ENCODE results near the gene PRKCZ.

The PRKCZ gene

DNA sequence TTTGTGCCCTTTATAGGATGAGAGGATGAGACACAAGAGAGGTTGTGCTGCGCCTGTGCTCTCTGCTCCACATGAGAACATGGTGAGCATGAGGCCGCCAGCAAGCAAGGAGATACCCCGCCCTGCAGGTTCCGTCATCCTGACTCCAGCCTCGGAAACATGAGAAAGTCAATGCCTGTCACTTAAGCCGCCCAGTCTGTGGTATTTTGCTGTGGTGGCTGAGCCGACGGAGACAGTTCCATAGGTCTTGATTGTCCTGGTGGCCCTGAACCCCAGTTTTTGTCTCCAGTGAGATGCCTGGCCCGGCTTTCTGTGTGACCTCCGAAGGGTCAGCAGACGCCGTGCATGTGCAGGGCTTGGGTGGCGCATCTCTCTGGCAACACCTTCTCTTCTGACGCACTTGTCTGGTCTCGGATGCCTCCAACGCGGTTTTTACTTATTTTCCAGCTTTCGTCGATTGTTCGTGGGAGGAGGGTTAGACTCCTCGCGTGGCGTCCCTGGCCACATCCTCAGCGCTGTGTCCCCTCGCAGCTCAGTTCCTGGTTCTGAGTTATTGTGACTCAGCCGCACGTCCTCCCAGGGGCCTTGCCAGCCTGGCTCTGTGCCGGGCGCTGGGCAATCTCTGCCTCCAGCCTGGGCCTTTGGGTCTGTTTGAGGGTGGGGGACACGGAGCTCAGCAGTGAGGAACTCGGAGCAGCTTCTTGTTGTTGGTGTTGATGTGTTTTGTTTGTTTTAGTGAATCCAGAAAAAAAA is 74.4 kb downstream of the PRKCZ start:
- H3K4me3 ChIP-seq (ENCODE audit: low read depth, low read length) = no peak overlapping the region
- no peak for TF ChIP-seq CTCF (conservative IDR thresholded peaks at IDR 0.05; ENCODE audit: low read depth, low read length)
- DNase-seq (ENCODE audit: low read depth) = no peak

GRCh38 chr1:2125350-2126211 is 75.4 kb downstream of the PRKCZ start:
- TF ChIP-seq CTCF (conservative IDR thresholded peaks at IDR 0.05; ENCODE audit: low read depth, low read length) = no peak
- no peak overlapping the region for H3K4me3 ChIP-seq (ENCODE audit: low read depth, low read length)
- DNase-seq (ENCODE audit: low read depth) = no peak

DNA sequence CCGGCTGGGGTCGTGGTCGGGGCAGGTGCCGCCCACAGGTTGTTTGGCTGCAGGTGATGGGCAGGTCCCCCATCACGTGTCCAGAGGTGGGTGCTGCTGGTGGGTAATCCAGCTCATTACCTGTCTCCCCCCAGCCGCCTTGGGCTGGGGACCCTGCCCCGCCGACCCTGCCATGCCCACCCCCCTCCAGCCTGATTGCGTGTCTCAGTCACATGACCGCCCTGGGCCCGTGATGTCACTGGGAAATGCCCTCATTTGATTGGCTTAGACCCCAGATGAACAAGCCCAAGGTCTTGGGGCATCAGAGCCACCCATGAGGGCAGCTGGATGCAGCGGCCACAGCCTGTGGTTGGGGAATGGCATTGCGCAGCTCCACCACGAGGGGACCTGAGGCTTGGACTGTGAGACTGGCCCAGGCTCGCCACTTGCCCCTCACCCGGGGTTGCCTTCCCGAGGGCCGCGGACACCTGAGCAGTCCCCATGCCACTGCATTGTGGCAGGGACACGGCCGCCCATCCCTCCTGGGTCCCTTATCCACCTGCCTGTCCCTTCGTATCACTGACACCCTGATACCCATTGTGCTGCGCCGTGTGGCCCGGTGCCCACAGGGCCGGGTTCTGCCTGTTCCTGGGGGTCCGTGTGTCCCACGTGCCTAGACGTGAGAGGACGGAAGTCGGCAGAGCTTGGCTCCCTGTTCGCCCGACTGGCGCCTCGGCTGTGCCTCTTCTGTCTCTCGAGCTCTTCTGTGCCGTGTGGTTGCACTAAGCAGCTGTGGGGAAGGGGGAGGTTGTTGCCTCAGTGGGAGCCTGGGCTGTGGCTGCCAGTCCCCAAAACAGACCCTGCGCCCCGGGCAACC is 76.3 kb downstream of the PRKCZ start:
- no peak for DNase-seq (ENCODE audit: low read depth)
- no peak for TF ChIP-seq CTCF (conservative IDR thresholded peaks at IDR 0.05; ENCODE audit: low read depth, low read length)
- H3K4me3 ChIP-seq (ENCODE audit: low read depth, low read length) = no peak overlapping the region

DNA sequence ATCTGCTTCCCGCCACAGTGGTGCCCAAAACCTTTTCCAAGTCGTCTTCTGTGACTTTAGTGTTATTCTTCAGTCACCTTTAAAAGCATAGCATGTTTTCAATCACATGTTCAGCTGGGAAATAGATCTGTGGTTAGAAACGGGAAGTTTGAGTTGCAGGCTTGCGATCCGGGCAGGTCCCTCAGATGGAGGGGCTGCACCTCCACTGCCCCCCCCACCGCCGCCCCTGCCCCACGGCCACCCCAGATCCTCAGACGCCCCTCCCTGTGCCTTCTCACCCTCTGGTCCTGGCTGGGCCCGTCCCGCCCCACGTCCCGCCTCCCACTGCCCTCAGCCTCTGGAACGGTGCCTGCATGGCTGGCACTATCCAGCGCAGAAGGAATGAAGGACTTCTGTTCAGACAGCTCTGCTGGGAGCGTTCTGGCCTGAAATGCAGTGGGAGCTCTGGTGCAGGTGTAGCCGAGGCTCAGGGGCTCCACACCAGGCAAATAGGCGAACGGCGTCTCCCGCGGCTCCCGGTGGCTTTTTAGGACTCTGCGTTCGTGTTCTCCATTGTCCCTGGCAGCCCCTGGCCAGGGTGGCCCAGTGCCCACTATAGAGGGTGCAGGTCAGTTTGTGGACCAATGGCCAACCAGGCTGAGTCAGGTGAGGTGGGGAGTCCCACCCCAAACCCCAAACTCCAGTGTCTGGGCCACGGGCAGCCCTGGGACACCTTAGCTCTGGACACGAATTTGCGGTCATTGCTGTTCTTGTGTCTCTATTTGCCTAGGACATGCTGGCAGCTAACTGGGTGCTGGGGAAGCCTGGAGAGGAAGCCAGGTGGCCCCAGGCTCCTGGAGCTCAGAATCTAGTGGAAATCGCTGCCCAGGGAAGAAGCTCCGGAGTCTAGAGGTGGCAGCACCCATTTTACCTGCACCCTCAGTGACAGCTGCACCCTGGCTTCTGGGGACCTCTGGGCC is 77.3 kb downstream of the PRKCZ start:
- H3K4me3 ChIP-seq (ENCODE audit: low read depth, low read length) = no peak overlapping the region
- DNase-seq (ENCODE audit: low read depth) = no peak
- no peak for TF ChIP-seq CTCF (conservative IDR thresholded peaks at IDR 0.05; ENCODE audit: low read depth, low read length)

GRCh38 chr1:2128189-2128901 is 78.1 kb downstream of the PRKCZ start:
- H3K4me3 ChIP-seq (ENCODE audit: low read depth, low read length) = no peak overlapping the region
- TF ChIP-seq CTCF (conservative IDR thresholded peaks at IDR 0.05; ENCODE audit: low read depth, low read length) = no peak
- DNase-seq (ENCODE audit: low read depth) = no peak

Measured in choroid plexus epithelial cell (primary cell).